Activated CD4-positive, alpha-beta T cell treated with anti-CD3 and anti-CD28 coated beads for 36 hours (primary cell): ENCODE measurements around the gene PRDM16. TPM values are rescaled to one million over a fixed set of nuclear protein-coding genes. Genes with fewer than 3 reads are reported as not detected.

Experiments
- ATAC-seq: fragments of 200-7000 bp; cut with Tn5 transposase; one replicate; pipeline ENCODE4 v1.10.0; 2021; ENCODE audit warnings: mild to moderate bottlenecking, moderate library complexity
- CTCF ChIA-PET: fragments of 350-600 bp; sonication (Branson Sonifier 250); formaldehyde crosslinking; loops from one replicate; lab custom pipeline; 2021; ENCODE audit warnings: antibody characterized with exemption; lab: Charles Lee
- POLR2A ChIA-PET: fragments of 350-600 bp; sonication (Branson Sonifier 250); formaldehyde crosslinking; loops from one replicate; lab custom pipeline; 2021; ENCODE audit warnings: antibody characterized with exemption, inconsistent platforms; lab: Charles Lee
- DNase-seq: peaks from one replicate; pipeline ENCODE4 v3.0.0-alpha.2; 2020
- H3K27ac Mint-ChIP-seq: one replicate; pipeline ENCODE4 v1.8.0; 2021; ENCODE audit warnings: mixed read lengths
- H3K27me3 Mint-ChIP-seq: one replicate; pipeline ENCODE4 v1.8.0; 2021; ENCODE audit warnings: mixed read lengths
- H3K36me3 Mint-ChIP-seq: one replicate; pipeline ENCODE4 v1.8.0; 2021; ENCODE audit warnings: low read depth, mixed read lengths
- H3K4me1 Mint-ChIP-seq: one replicate; pipeline ENCODE4 v1.8.0; 2021; ENCODE audit warnings: mixed read lengths
- H3K4me3 Mint-ChIP-seq: one replicate; pipeline ENCODE4 v1.8.0; 2021; ENCODE audit warnings: mild to moderate bottlenecking, moderate library complexity, mixed read lengths
- H3K9me3 Mint-ChIP-seq: one replicate; pipeline ENCODE4 v1.8.0; 2021; ENCODE audit warnings: low read depth, mixed read lengths
- intact Hi-C, 2 experiments: fragments of 100-400 bp; cut with DNase I in 1 of 2; cut with micrococcal nuclease in 1 of 2; formaldehyde crosslinking; loops; one replicate each; pipeline versions ENCODE4 v1.14.2 to v1.15.1; 2022 to 2024; cut with DNase I, micrococcal nuclease
- total RNA-seq, 2 experiments: library from RNA; stranded (reverse); gene quantifications; one replicate each; pipeline ENCODE4 v1.2.3, GENCODE V29; 2021

Gene PRDM16
- total RNA-seq, 2 experiments from 2014 or later, result 0.32 TPM; not detected in 1

DNA sequence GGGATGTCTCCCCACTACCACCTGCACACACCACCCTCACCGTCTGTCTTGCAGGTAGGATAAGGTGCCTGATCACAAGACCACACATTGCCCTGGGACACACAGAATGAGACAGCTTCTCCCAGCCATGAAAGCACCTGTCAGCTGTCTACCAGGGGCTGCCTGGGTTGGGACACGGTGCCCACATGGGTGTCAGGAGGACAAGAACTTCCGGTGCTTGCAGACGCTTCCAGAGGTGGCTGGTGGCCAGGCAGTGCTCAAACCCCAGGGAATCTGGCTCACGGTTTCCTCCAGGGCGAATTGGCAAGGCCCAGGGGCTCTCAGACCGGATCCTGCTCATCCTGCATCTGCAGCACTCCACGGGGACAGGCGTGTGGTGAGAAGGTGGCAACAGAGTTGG is 202.9 kb downstream of the PRDM16 start:
- peaks cover 2% of the 10 kb centered on the region for H3K27me3 Mint-ChIP-seq
- H3K27ac Mint-ChIP-seq, result no peak overlapping the region
- POLR2A ChIA-PET, result no interaction called here
- H3K36me3 Mint-ChIP-seq, result no peaks in the 10 kb centered on the region
- H3K4me1 Mint-ChIP-seq, result no peaks in the 10 kb centered on the region
- CTCF ChIA-PET, result no interaction called here
- ATAC-seq (no peak), DNase-seq (no peak)
- intact Hi-C loops, result no loop called here
- no peak overlapping the region for H3K4me3 Mint-ChIP-seq
- H3K9me3 Mint-ChIP-seq, result no peaks in the 10 kb centered on the region

DNA sequence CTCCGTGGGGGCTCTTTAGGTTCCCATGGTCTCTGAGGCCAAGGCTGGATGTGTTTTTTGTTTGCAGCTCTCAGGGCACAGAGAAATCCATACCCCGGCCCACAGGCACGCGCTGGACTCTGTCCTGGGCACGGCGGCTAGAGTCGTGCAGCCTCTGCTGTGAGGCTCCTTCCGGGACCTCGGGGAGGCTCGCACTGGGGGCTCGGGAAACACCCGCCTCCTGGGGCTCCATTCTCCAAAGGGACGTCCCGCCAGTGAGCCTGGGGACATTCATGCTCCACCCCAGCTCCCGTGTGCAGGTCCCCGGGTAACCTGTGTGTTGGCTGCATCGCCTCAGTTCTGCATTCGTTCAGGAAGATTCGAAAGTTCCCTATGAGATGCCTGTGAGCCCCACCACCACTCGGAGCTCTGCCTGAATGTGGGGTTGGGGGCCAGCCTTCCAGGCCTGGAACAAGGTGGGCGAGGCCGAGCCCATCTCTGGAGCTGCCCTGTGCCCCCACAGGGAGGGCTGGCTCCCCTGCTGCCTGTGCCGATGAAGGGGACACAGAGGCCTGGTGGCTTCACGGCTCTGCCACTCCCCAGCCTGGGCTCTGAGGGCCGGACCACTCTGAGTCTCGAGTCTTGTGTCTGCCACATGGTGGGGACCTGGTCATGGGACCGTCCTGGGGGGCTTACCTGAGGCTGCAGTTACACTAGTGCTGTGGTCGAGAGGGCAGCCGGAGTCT is 203.5 kb downstream of the PRDM16 start:
- H3K36me3 Mint-ChIP-seq, result no peaks in the 10 kb centered on the region
- intact Hi-C loops, result no loop called here
- H3K9me3 Mint-ChIP-seq, result no peaks in the 10 kb centered on the region
- no peaks in the 10 kb centered on the region for H3K4me1 Mint-ChIP-seq
- ChIA-PET CTCF (no interaction called here), POLR2A (no interaction called here)
- no peak overlapping the region for H3K4me3 Mint-ChIP-seq
- no peak overlapping the region for H3K27ac Mint-ChIP-seq
- DNase-seq (no peak), ATAC-seq (no peak)
- peaks cover 2% of the 10 kb centered on the region for H3K27me3 Mint-ChIP-seq

DNA sequence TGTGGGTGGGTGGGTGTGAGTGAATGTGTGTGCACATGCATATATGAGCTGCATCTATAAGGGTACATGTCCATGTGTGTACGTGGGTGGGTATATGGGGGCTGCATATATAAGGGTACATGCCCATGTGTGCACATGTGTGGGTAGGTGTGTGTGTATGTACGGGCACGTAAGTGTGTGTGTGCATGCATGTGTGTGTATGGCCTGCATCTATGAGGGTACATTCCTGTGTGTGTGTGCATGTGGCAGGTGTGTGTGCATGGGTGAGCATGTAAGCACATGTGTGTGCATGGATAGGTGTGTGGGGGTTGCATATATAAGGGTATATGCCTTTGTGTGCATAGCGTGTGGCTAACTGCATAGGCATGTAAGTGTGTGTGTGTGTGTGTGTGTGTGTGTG is 204.4 kb downstream of the PRDM16 start:
- Mint-ChIP-seq H3K27me3 (peaks cover 2% of the 10 kb centered on the region), H3K36me3 (no peaks in the 10 kb centered on the region), H3K27ac (no peak overlapping the region), H3K4me3 (no peak overlapping the region), H3K9me3 (no peaks in the 10 kb centered on the region), H3K4me1 (no peaks in the 10 kb centered on the region)
- ChIA-PET POLR2A (no interaction called here), CTCF (no interaction called here)
- intact Hi-C loops, result no loop called here
- ATAC-seq, result no peak
- DNase-seq, result no peak

DNA sequence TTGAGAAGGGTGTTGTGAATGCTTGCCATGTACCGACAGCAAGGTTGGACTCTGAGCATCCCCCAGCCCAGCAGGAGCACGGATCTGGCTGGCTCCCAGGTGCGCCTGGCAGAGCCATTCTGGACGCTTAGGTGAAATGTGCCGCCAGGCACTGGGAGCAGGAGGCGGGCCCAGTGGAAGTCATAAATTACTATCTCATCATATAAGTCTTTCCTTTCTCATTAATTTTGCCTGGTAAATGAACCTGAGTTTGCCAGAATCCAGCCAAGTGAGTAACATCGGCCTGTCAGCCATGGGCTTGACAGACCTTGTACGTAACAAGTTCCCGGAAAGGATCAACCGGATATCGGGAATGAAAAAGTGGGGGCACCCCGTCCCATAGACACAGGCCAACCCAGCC is 206.0 kb downstream of the PRDM16 start:
- peaks cover 2% of the 10 kb centered on the region for H3K27me3 Mint-ChIP-seq
- H3K4me3 Mint-ChIP-seq, result no peak overlapping the region
- no peaks in the 10 kb centered on the region for H3K9me3 Mint-ChIP-seq
- POLR2A ChIA-PET, result no interaction called here
- no peaks in the 10 kb centered on the region for H3K36me3 Mint-ChIP-seq
- H3K27ac Mint-ChIP-seq, result no peak overlapping the region
- DNase-seq, result no peak
- intact Hi-C loops, result no loop called here
- ATAC-seq, result no peak
- CTCF ChIA-PET, result no interaction called here
- H3K4me1 Mint-ChIP-seq, result no peaks in the 10 kb centered on the region

DNA sequence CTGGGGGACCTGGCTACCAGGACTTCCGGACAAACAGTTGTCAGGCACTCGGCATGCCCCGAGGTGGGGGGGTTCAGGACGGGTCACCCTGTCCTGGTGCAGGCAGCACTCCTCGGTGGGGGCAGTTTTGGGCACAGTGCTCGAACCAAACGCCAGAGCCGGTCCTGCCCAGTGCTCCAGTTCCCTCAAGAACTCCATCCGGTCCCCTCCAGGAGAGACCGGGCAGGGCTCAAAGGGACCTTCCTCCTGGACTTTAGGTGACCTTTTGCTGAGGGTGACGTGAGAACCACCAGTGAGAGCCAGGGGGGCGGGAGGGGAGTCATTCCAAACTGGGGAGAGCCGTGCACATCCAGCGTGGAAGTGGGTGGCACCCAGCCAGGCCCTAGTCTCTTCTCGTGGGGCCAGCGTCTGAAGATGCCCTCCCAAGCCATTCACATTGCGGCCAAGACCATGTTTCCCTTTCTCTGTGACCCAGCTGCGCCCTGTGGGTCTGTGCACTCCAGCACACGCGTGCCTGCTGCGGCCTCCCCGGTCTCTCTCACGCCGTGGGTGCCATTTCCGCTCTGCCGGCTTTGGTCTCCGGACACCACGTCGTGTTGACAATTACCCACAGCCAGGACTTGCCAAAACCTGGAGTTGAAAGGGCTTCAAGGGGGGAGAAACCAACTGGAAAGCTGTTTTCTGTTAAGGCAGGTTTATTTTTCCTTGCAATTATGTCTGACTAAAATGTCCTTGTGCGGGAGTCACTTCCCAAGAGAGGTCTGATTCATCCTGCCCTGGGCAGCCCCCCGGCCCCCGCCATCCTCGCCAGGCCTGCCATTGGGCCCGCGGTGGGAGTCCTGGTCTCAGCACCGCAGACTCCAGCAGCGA is 206.7 kb downstream of the PRDM16 start:
- no peak overlapping the region for H3K27ac Mint-ChIP-seq
- DNase-seq, result no peak
- peaks cover 2% of the 10 kb centered on the region for H3K27me3 Mint-ChIP-seq
- H3K9me3 Mint-ChIP-seq, result no peaks in the 10 kb centered on the region
- intact Hi-C loops, result no loop called here
- no peaks in the 10 kb centered on the region for H3K4me1 Mint-ChIP-seq
- H3K4me3 Mint-ChIP-seq, result no peak overlapping the region
- ChIA-PET POLR2A (no interaction called here), CTCF (interaction anchor here (0.6 kb wide), 2 partner anchors 141 to 923 kb away, joined by 4 read pairs; no protein-coding TSS in a partner anchor)
- no peak for ATAC-seq
- no peaks in the 10 kb centered on the region for H3K36me3 Mint-ChIP-seq

DNA sequence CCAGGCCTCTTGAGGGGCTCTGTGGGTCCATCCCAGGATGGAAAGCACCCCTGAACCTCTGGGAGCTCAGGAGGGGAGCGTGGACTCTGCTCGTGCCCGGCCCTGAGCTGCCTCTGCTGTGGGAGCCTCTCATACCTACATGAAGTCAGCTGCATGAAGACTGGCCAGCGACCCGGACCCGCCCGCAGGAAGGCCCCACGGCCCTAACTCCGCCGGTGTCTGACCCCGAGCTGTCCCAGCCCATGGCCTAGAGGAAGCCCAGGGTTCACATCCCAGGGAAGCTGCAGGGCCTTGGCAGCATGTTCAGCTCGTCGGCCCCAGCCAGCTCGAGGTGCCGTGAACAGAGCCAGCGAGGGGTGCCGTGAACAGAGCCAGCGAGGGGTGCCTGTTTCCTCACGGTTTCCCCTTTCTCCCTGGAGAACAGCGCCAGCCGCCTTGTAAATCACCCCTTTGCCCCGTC is 207.4 kb downstream of the PRDM16 start:
- ChIA-PET POLR2A (no interaction called here), CTCF (interaction anchor here (0.6 kb wide), 2 partner anchors 141 to 924 kb away, joined by 4 read pairs; no protein-coding TSS in a partner anchor)
- no peak for DNase-seq
- peaks cover 2% of the 10 kb centered on the region for H3K27me3 Mint-ChIP-seq
- H3K9me3 Mint-ChIP-seq, result no peaks in the 10 kb centered on the region
- no peak overlapping the region for H3K27ac Mint-ChIP-seq
- H3K4me1 Mint-ChIP-seq, result no peaks in the 10 kb centered on the region
- no peaks in the 10 kb centered on the region for H3K36me3 Mint-ChIP-seq
- no peak for ATAC-seq
- no peak overlapping the region for H3K4me3 Mint-ChIP-seq
- intact Hi-C loops, result no loop called here

DNA sequence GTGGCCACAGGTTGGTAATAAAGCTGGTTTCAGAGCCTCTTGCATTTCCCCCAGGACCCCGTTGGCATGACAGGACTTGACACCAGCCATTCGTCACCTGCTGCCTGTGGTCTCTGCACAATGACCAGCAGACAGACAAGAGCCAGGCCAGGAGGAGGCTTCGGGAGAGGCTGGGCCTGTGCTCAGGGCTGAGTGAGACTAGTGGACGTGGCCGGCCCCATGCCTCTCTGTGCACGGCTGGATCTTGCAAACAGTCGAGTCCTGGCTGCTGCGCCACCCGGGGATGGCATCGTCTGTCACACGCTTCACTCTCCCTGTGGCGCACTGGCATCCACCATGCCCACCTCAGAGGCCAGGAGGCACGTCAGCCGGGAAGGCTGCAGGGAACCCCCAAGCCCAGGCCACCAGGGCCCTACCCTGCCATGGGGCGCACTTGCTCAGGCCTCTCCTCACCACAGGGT is 208.0 kb downstream of the PRDM16 start:
- intact Hi-C loops, result no loop called here
- H3K36me3 Mint-ChIP-seq, result no peaks in the 10 kb centered on the region
- no peaks in the 10 kb centered on the region for H3K9me3 Mint-ChIP-seq
- DNase-seq, result no peak
- no peaks in the 10 kb centered on the region for H3K4me1 Mint-ChIP-seq
- H3K4me3 Mint-ChIP-seq, result no peak overlapping the region
- H3K27me3 Mint-ChIP-seq, result peaks cover 2% of the 10 kb centered on the region
- no peak for ATAC-seq
- no peak overlapping the region for H3K27ac Mint-ChIP-seq
- ChIA-PET POLR2A (no interaction called here), CTCF (no interaction called here)

DNA sequence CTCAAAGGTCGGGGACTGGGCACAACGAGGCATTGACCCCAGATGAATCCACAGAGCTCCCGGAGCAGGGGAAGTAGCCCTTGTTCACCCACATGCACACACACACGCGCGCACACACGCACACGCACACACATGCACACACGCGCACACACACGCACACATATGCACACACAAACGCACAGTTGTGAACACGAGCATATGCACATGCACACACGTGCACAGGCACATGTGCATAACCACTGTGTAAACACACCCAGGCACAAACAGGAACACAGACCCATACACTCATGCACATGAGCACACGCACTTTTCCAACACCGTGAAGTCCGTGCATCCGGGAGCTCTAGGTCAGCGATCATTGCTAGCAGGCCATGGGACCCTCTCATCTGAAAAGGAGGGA is 208.6 kb downstream of the PRDM16 start:
- Mint-ChIP-seq H3K27me3 (peaks cover 2% of the 10 kb centered on the region), H3K9me3 (no peaks in the 10 kb centered on the region), H3K36me3 (no peaks in the 10 kb centered on the region), H3K4me1 (no peaks in the 10 kb centered on the region), H3K27ac (no peak overlapping the region), H3K4me3 (no peak overlapping the region)
- intact Hi-C loops, result no loop called here
- POLR2A ChIA-PET, result no interaction called here
- no peak for ATAC-seq
- DNase-seq, result no peak
- CTCF ChIA-PET, result no interaction called here

DNA sequence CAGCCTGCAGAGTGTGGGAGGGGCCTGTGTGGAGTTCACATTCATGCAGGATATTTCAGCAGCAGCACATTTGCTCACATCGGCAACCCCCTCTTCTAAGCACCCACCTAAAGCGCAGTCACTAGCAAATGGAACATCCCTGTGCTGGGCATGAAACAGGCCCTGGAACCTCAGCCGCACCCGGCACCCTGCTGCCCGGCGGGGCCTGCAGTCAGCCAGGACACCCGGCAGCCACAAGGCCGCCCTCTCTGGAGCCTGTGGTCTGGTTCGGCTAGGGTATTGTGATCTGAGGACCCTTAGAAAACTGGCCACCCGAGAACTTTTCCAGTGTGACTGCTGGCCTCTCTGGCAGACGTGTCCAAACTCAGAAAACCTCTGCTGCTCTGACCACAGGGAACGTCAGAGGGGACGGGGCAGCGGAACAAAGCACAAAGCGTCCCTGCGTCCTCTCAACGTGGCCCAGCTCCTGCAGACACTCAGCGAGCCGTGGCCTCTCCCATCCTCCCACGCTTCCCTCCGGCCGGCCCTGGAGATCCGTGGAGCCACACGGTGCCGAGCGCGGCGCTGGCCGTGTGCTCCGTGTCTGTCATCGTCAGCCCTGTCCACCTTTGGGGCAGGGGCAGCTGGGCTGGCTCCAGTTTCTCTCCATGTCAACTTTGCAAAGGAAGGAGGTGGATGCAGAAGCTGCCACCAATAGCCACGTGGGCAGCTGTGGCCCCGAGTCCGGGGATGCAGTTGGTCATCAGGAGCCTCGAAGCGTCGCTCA is 209.6 kb downstream of the PRDM16 start:
- Mint-ChIP-seq H3K4me1 (no peaks in the 10 kb centered on the region), H3K4me3 (no peak overlapping the region), H3K36me3 (no peaks in the 10 kb centered on the region), H3K27me3 (peaks cover 4% of the 10 kb centered on the region), H3K9me3 (no peaks in the 10 kb centered on the region), H3K27ac (no peak overlapping the region)
- intact Hi-C loops, result no loop called here
- DNase-seq (no peak), ATAC-seq (no peak)
- ChIA-PET CTCF (no interaction called here), POLR2A (no interaction called here)

DNA sequence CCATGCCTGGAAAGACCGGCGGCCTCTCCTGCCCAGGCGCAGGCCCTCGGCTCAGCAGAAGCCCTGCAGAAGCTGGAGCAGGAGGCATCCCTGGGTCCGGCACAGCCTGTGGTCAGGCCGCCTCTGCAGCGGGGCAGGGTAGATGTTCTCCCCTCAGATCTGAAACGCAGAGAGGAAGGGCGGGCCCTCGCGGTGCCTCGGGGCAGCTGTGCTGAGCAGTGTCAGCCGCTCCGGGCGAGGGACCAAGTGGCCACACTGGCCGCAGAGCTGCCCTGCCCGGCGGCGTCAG is 210.1 kb downstream of the PRDM16 start:
- CTCF ChIA-PET, result no interaction called here
- POLR2A ChIA-PET, result no interaction called here
- Mint-ChIP-seq H3K4me3 (no peak overlapping the region), H3K27me3 (peaks cover 3% of the 10 kb centered on the region), H3K27ac (no peak overlapping the region), H3K36me3 (no peaks in the 10 kb centered on the region), H3K4me1 (no peaks in the 10 kb centered on the region), H3K9me3 (no peaks in the 10 kb centered on the region)
- DNase-seq (no peak), ATAC-seq (no peak)
- intact Hi-C loops, result no loop called here

DNA sequence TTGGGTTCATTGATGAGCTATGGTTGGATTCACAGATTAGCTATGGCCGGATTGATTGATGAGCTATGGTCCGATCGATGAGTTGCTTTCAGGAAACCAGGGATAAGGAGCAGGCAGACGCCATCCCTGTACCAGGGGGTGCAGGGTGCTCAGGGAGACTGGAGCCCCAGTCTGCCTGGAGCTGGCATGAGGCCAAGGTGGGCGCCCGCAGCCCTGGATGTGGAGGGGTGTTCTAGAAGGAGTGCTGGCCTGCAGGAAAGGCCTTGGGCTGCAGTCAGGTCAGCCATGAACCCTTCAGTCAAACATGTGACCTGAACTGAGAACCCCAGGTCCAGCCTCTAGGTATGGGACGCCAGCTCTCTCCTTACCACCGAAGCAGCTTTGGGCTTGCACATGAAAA is 212.7 kb downstream of the PRDM16 start:
- H3K36me3 Mint-ChIP-seq, result no peaks in the 10 kb centered on the region
- ATAC-seq, result no peak
- CTCF ChIA-PET, result no interaction called here
- DNase-seq, result no peak
- peaks cover 3% of the 10 kb centered on the region for H3K27me3 Mint-ChIP-seq
- no peaks in the 10 kb centered on the region for H3K4me1 Mint-ChIP-seq
- intact Hi-C loops, result loop anchor here (5.0 to 10.0 kb wide), 2 partner anchors 143 to 269 kb away; no protein-coding TSS in a partner anchor
- H3K27ac Mint-ChIP-seq, result no peak overlapping the region
- H3K4me3 Mint-ChIP-seq, result no peak overlapping the region
- no peaks in the 10 kb centered on the region for H3K9me3 Mint-ChIP-seq
- POLR2A ChIA-PET, result no interaction called here
